AG09309 (cell line): ENCODE measurements around the gene WNT4.

ENCODE experiments used
- DNase-seq: peaks from one replicate; pipeline ENCODE4 v3.0.0-alpha.2; 2010; ENCODE audit warnings: low read depth
- H3K4me3 ChIP-seq: 2 replicates; pipeline ENCODE4 v1.5.1; 2011; ENCODE audit warnings: mild to moderate bottlenecking, low read depth, low read length, moderate library complexity; ENCODE audit not compliant: control insufficient read depth
- CTCF ChIP-seq: IDR thresholded peaks from 2 replicates; pipeline ENCODE4 v1.5.1; 2011; ENCODE audit warnings: mild to moderate bottlenecking, low read depth, low read length, inconsistent platforms; ENCODE audit not compliant: insufficient read depth, control insufficient read depth; ENCODE audit errors: missing control alignments

Gene WNT4

GRCh38 chr1:22186311-22186710, 43.4 kb upstream of the WNT4 start:
- no peak overlapping the region for H3K4me3 ChIP-seq
- no peak for TF ChIP-seq CTCF
- DNase-seq = no peak

GRCh38 chr1:22184892-22185612, 42.2 kb upstream of the WNT4 start:
- TF ChIP-seq CTCF = no peak
- H3K4me3 ChIP-seq = no peak overlapping the region
- DNase-seq = no peak

- no peak for TF ChIP-seq CTCF
- H3K4me3 ChIP-seq = no peak overlapping the region
- DNase-seq = no peak
Observed at GRCh38 chr1:22184454-22184853, 41.6 kb upstream of the WNT4 start.

GRCh38 chr1:22182715-22183114, 39.8 kb upstream of the WNT4 start:
- no peak for DNase-seq
- no peak for TF ChIP-seq CTCF

GRCh38 chr1:22179197-22179803, 36.4 kb upstream of the WNT4 start:
- no peak for TF ChIP-seq CTCF
- H3K4me3 ChIP-seq = no peak overlapping the region
- DNase-seq = no peak

More at GRCh38 chr1:22182715-22183114, 39.8 kb upstream of the WNT4 start:
- H3K4me3 ChIP-seq = no peak overlapping the region

GRCh38 chr1:22177354-22178003, 34.6 kb upstream of the WNT4 start:
- TF ChIP-seq CTCF = no peak
- H3K4me3 ChIP-seq = no peak overlapping the region
- DNase-seq = no peak
